SHP77 treated with DMSO at 0.1 percent for 48 hours (cell line): ENCODE data around the gene CCDC78.

Source experiments
- DNase-seq: peaks from one replicate; lab custom pipeline; 2025; lab: John Stamatoyannopoulos, UW

CCDC78 gene

DNA sequence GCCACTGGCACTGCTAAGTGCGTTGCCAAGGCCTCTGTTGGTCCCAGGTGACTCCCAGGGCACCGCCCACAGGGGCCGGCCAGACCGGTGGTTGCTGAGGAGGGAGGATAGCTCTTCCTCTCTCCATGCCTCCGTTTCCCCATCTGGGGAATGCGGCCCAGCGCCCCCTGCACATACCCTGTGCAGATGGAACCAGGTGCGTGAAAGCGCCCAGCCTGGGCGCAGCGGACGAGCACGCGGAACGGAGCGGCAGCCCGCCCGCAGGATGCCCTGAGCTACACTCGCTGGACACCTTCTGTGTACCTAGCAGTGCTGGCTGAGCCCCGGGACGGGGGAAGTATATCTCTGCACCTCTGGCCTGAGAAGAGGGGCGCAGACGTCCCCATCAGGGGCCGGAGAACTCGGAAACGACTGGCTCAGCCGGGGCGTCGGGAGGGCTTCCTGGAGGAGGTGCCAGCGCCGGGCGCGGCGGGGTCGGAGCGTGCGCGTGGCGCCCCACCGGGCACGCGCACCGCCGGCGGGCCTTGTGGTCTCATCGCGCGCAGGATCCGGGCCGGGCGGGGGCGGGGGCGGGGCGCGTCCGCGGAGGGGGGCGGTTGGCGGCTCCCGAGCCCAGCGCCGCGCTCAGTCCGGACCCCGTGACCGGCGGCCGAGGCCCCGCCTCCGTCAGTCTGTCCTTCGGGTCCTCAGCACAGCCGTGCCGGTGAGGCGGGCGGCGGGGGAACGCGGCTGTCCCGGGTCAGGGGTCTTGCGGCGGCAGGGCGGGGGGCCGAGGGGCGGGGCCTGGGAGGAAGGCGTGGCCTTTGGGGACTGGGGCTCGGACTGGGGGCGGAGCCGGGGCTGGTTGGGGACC lies at the start of gene CCDC78, which contains the start of gene HAGHL:
TSS of gene CCDC78 (minus strand) at position 6 of the 853 bp plus-strand sequence. CDS start 76 bp downstream, outside the sequence.
TSS of gene HAGHL (plus strand) at position 669 of the 853 bp plus-strand sequence. CDS start 404 bp downstream, outside the sequence.
- DNase-seq, result no peak

- no peak for DNase-seq
Observed at GRCh38 chr16:775236-775796, 49.1 kb upstream of the CCDC78 start.

- no peak for DNase-seq
Observed at GRCh38 chr16:774086-775001, 48.1 kb upstream of the CCDC78 start.

- no peak for DNase-seq
Observed at GRCh38 chr16:772959-773358, 46.7 kb upstream of the CCDC78 start.

DNA sequence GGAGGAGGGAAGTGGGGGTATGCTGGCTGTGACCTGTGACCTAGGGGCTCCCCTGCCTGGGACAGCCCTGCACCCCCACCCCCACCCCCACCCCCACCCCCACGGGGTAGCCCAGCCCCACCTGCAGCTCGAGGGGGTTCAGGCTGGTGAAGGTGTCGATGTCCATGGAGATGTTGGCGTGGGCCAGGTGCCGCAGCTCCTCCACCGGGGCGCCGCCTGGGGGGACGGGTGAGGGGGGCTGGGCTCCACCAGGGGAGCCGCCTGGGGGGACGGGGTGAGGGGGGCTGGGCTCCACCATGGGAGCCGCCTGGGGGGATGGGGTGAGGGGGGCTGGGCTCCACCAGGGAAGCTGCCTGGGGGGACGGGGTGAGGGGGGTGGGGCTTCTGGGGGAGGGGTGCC lies 44.2 kb upstream of the CCDC78 start:
- DNase-seq, result no peak

GRCh38 chr16:769934-770333 lies 43.7 kb upstream of the CCDC78 start:
- no peak for DNase-seq

DNA sequence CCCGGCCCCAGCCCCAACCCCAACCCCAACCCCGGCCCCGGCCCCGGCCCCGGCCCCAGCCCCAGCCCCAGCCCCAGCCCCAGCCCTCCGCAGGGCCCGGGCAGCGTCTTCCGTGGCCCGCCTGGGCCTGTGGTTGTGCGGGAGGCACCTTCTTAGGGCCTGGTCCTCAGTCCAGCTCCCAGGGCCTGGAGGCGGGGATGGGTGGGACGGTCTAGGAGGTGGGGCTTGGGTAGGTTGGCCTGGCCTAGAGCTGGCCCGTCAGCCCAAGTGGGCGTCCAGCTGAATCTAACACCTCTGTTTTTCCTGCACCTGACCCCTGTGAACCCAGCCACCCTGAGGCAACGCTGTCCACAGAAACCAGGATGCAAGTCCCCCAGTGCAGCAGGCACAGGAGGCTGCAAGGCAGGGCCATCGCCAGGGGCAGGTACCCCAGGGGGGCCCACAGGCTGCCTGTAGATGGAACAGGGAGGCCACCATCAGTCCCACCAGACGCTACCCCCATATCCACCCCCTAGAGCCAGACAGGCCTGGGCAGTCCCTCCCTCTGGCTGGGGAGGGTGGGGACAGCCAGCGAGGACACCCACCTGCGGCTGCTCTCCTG lies 43.0 kb upstream of the CCDC78 start:
- no peak for DNase-seq

DNA sequence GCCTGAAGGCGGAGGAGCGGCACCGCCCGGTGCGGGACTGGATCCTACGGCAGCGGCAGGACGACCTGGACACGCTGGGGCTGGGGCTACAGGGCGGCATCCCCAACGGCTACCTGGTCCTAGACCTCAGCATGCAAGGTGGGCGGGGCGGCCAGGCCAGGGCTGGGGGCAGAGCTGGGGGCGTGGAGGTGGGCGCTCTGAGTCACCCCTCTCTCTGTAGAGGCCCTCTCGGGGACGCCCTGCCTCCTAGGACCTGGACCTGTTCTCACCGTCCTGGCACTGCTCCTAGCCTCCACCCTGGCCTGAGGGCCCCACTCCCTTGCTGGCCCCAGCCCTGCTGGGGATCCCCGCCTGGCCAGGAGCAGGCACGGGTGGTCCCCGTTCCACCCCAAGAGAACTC lies 42.2 kb upstream of the CCDC78 start:
- no peak for DNase-seq

DNA sequence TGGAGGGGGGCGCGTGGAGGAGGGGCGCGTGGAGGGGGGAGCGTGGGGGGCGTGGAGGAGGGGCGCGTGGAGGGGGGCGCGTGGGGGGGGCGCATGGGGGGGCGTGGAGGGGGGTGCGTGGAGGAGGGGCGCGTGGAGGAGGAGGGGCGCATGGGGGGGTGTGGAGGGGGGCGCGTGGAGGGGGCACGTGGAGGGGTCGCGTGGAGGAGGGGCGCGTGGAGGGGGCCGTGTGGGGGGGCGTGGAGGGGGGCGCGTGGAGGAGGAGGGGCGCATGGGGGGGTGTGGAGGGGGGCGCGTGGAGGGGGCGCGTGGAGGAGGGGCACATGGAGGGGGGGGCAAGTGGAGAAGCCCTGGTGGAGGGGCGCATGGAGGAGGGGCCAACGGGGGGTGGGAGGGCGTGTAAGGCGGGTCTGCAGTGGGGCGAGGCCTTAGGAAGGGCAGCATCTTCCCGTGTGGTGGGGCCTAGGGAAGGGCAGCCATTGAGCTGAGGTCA lies 41.5 kb upstream of the CCDC78 start:
- no peak for DNase-seq

DNA sequence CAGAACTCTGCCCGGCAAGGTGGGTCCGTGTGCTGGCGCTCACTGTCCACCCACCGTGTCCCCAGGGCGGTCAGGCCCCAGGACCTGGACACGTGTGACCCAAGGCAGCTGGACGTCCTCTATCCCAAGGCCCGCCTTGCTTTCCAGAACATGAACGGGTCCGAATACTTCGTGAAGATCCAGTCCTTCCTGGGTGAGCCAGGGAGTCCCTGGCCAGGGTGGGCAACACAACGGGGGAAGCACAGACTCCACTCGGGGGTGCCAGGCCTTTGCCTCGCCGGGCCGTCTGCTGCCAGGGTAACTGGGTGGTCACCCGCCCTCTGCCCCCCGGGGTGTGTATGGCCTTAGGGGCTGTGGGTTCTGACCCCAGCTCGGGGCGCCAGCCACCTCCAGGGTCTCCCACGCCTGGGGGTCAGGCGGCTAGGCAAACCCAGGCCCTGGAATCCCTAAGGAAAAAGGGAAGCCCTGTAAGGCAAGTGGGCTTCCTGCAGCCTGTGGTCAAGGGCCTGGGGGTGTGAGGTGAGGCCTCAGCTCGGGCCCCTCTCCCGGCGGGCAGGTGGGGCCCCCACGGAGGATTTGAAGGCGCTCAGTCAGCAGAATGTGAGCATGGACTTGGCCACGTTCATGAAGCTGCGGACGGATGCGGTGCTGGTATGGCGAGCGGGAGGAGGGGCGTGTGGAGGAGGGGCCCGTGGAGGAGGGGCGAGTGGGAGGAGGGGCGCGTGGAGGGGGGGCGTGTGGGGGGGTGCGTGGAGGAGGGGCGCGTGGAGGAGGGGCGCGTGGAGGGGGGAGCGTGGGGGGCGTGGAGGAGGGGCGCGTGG lies 40.8 kb upstream of the CCDC78 start:
- DNase-seq, result no peak

DNA sequence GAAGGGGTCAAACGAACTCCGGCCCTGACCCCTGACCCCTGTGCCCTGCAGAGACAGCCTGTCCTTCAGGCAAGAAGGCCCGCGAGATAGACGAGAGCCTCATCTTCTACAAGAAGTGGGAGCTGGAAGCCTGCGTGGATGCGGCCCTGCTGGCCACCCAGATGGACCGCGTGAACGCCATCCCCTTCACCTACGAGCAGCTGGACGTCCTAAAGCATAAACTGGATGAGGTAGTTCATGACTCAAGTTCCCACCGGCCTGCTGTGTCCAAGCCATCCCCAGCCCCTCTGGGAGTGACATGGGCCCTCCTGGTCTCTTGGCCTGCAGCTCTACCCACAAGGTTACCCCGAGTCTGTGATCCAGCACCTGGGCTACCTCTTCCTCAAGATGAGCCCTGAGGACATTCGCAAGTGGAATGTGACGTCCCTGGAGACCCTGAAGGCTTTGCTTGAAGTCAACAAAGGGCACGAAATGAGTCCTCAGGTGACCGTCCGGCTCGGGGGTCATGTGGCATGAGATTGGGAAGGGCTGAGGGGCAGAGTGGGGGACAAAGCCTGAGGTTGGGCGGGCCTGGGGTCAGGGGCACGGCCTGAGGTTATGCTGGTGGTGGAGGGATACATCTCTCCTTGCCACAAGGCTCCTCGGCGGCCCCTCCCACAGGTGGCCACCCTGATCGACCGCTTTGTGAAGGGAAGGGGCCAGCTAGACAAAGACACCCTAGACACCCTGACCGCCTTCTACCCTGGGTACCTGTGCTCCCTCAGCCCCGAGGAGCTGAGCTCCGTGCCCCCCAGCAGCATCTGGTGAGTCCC lies 40.0 kb upstream of the CCDC78 start:
- no peak for DNase-seq

DNA sequence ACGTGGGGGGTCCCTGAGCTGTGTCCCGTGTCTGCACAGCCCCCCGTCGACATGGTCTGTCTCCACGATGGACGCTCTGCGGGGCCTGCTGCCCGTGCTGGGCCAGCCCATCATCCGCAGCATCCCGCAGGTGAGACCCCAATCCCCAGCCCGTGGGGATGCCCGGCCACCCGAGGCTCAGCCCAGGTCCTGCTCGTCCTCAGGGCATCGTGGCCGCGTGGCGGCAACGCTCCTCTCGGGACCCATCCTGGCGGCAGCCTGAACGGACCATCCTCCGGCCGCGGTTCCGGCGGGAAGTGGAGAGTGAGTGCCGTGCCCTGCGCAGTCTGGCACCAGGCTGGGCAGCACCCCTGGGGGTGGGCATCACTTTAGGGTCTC lies 39.2 kb upstream of the CCDC78 start:
- DNase-seq, result no peak

DNA sequence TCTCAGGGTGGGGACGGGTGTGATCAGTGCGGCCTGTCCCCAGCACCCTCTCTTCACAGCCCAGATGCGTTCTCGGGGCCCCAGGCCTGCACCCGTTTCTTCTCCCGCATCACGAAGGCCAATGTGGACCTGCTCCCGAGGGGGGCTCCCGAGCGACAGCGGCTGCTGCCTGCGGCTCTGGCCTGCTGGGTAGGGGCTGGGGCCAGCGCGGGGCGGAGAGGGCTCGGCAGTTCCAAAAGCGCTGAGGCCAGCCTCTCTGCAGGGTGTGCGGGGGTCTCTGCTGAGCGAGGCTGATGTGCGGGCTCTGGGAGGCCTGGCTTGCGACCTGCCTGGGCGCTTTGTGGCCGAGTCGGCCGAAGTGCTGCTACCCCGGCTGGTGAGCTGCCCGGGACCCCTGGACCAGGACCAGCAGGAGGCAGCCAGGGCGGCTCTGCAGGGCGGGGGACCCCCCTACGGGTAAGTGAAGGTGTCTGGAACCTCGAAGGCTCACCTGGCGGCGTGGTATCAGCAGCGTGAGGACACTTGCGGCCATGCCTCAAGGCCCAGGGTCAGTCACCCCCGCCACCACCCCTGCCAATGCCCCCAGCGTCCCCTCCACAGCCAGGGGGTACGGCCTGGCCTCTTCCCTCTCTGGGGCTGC lies 38.7 kb upstream of the CCDC78 start:
- no peak for DNase-seq

DNA sequence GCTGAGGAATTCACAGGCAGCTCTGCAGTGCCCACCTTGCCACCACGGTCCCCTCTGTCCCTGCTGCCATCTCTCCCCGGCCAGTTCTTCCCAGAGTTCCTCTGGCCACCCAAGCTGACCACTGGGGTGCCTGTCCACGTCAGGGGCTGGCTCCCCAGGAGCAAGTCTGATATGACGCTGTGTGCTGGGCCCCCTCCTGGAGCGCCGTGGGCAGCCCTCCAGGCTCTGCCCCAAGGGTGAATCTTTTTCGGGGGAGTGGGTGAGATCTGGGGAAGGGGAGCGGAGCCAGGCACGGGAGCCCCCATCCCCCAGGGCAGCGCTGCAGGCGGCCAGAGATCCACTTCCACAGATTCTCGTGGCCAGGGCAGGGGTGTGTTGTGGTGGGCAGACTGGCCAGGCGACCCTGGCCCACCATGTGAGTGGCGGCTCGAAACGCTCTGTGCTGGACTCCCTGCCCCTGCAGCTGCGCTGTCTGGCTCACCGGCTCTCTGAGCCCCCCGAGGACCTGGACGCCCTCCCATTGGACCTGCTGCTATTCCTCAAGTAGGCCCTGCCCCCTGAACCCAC lies 38.0 kb upstream of the CCDC78 start:
- DNase-seq, result no peak

DNA sequence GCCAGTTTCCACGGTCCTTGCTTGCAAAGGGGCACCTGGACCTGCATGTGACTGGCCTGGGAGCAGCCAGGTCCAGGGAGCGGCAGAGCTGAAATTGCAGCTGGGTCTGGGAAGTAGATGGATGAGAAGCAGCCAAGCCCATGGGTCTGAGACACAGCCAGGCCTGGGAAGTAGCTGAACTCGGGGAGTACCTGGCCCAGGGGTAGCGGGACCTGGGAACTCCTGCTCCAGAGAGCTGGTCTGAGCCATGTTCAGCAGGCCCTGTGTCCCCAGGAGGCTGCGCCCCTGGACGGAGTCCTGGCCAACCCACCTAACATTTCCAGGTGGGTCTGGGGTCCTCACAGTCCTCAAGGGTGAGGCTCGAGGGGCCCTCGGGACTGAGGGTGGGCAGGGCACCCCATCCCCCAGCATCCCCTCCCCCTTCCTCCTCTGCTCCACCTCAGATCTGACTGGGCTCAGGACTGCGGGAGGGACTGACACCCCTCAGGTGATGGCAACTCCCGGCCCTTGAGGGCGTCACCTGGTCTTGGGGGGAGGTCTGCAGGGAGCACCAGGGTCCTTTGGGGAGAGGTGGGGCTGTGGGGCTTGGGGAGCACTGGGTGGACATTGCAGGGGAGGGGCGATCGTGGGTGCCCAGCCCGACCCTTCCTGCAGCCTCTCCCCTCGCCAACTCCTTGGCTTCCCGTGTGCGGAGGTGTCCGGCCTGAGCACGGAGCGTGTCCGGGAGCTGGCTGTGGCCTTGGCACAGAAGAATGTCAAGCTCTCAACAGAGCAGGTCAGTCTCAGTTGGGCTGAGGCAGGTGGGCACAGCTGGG lies 37.3 kb upstream of the CCDC78 start:
- no peak for DNase-seq

DNA sequence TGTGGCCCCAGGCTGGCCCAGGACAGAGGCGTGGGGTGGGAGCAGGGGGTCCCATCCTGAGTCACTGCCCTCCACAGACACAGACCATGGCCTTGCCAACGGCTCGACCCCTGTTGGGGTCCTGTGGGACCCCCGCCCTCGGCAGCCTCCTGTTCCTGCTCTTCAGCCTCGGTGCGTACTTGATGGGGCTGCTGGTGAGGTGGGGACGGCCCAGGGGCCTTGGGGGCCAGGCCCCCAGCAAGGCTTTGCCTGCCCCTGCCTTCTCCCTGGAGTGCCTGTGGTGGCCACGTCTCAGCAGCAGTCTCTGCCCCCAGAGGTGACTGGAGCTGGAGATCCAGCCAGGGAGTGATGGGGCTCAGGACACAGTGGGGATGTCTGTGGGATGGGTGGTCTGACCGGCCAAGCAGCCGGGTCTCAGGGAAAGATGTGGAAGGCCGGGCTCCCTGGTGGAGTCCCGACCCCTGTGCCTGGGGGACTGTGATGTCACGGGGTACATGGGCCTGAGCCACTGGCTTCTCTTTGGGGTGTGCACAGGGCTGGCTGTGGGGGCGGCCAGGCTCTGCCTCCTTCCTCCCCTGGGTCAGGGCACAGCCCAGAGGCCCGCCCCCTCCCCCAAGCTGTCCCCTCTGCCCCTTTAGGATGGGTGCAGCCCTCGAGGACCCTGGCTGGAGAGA lies 36.5 kb upstream of the CCDC78 start:
- DNase-seq, result no peak

- DNase-seq, result no peak
Observed at GRCh38 chr16:761625-762513, 35.6 kb upstream of the CCDC78 start.
